Liver (tissue), 9 donors: ENCODE results near the gene GNAI2. TPM values are rescaled to one million over a fixed set of nuclear protein-coding genes. Genes with fewer than 3 reads are reported as not detected.
A peak's percentile ranks its signal among the peaks of the same experiment; 100 is the strongest.

Experiments used
- DNase-seq: peaks from one replicate; pipeline ENCODE4 v3.0.0-alpha.2; 2017; ENCODE audit warnings: low spot score
- H3K27ac ChIP-seq, 2 donors: one replicate each; pipeline ENCODE4 v1.7.0; 2013; ENCODE audit warnings: inconsistent platforms in 2 of 2, low read length in 2 of 2, control low read depth in 1 of 2, low read depth in 1 of 2, mild to moderate bottlenecking in 1 of 2
- H3K27me3 ChIP-seq, 4 donors: one replicate each; pipeline versions ENCODE4 v1.6.1 to v1.7.0; 2013; ENCODE audit warnings: low read length in 3 of 4, inconsistent platforms in 1 of 4, mild to moderate bottlenecking in 1 of 4, moderate library complexity in 1 of 4; ENCODE audit not compliant: control insufficient read depth in 4 of 4, insufficient read depth in 4 of 4
- H3K36me3 ChIP-seq, 4 donors: one replicate each; pipeline versions ENCODE4 v1.6.1 to v1.7.0; 2013; ENCODE audit warnings: low read length in 3 of 4, mild to moderate bottlenecking in 3 of 4, low read depth in 1 of 4, moderate library complexity in 1 of 4; ENCODE audit not compliant: control insufficient read depth in 4 of 4, insufficient read depth in 3 of 4
- H3K4me1 ChIP-seq, 4 donors: one replicate each; pipeline versions ENCODE4 v1.6.1 to v1.7.0; 2013; ENCODE audit warnings: low read length in 3 of 4, mild to moderate bottlenecking in 3 of 4, moderate library complexity in 1 of 4; ENCODE audit not compliant: control insufficient read depth in 4 of 4, insufficient read depth in 4 of 4
- H3K4me3 ChIP-seq, 3 donors: one replicate each; pipeline versions ENCODE4 v1.6.1 to v1.7.0; 2013; ENCODE audit warnings: low read length in 3 of 3, control low read depth in 1 of 3, low read depth in 1 of 3, mild to moderate bottlenecking in 1 of 3
- H3K9ac ChIP-seq, 2 donors: one replicate each; pipeline ENCODE4 v1.7.0; 2013; ENCODE audit warnings: low read length in 2 of 2, mild to moderate bottlenecking in 2 of 2, moderate library complexity in 2 of 2, control low read depth in 1 of 2, low read depth in 1 of 2
- H3K9me3 ChIP-seq, 4 donors: one replicate each; pipeline versions ENCODE4 v1.6.1 to v1.7.0; 2013; ENCODE audit warnings: low read length in 3 of 4; ENCODE audit not compliant: control insufficient read depth in 4 of 4
- GABPA ChIP-seq, 2 donors: IDR thresholded peaks in 1 of 2; conservative IDR thresholded peaks in 1 of 2; 2 replicates each; pipeline ENCODE4 v1.6.1; 2016; ENCODE audit warnings: antibody characterized with exemption in 2 of 2, mild to moderate bottlenecking in 1 of 2, moderate library complexity in 1 of 2
- HNF4A ChIP-seq, 2 donors: conservative IDR thresholded peaks; 2 replicates each; pipeline ENCODE4 v1.6.1; 2016; ENCODE audit warnings: antibody characterized with exemption in 2 of 2, mild to moderate bottlenecking in 2 of 2
- HNF4G ChIP-seq: IDR thresholded peaks from 2 replicates; pipeline ENCODE4 v1.6.1; 2016; ENCODE audit warnings: antibody characterized with exemption
- MAX ChIP-seq: IDR thresholded peaks from 2 replicates; pipeline ENCODE4 v1.6.1; 2016; ENCODE audit warnings: antibody characterized with exemption
- YY1 ChIP-seq: IDR thresholded peaks from 2 replicates; pipeline ENCODE4 v1.6.1; 2016; ENCODE audit warnings: antibody characterized with exemption, mild to moderate bottlenecking
- WGBS: extraction: QIAGEN DNeasy Blood & Tissue Kit; methylation state at CpG from one replicate; pipeline ENCODE4 v1.1.7; 2013; 5-methylcytosine and 5-hydroxymethylcytosine counted together
- polyA plus RNA-seq, 2 donors: library from polyadenylated mRNA; stranded (reverse) in 1 of 2; unstranded in 1 of 2; fragments of 200-250 nt in 1 of 2; fragments of >200 nt in 1 of 2; fragmentation: Nextera tagmentation in 1 of 2; extraction: Ambion mirVana in 1 of 2; gene quantifications; one replicate each; pipeline versions ENCODE4 v1.2.1 to v1.2.3, GENCODE V29; 2013 to 2015
- total RNA-seq, 2 donors: library from RNA; depleted of rRNA; stranded (reverse); fragments of >200 nt; gene quantifications; one replicate each; pipeline ENCODE4 v1.2.3, GENCODE V29; 2014
- TF ChIP-seq, protein P1 (sequence below): IDR thresholded peaks from 2 replicates; pipeline ENCODE4 v1.6.1; 2016; ENCODE audit warnings: antibody characterized with exemption
- TF ChIP-seq, protein P2 (sequence below): IDR thresholded peaks from 2 replicates; pipeline ENCODE4 v1.6.1; 2016; ENCODE audit warnings: antibody characterized with exemption
- TF ChIP-seq, protein P3 (sequence below): IDR thresholded peaks from 2 replicates; pipeline ENCODE4 v1.6.1; 2016; ENCODE audit warnings: antibody characterized with exemption, mild to moderate bottlenecking
- donor health status: healthy.
- donor health status: healthy.
- donor health status: healthy.
- donor health status: healthy.
- donor health status: healthy.

Gene GNAI2
- total and polyA plus RNA-seq, 4 donors: 58.3 to 86.3 (median 62.3) TPM

DNA sequence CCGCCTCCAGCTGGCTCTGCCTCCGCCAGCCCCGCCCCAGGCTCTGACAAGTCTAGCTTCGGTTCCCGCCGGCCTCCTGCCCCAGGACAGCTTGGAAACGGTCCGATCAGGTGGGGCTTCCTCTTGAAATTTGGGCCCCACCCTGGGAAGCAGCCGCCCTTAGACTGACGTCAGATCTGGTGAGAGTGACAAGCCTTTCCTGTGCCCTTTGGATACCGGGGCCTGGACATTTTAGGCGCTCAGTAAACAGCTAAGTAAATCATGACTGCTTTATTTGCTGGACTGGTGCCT, 63.6 kb downstream of the GNAI2 start (continued):
- TF ChIP-seq HNF4A (conservative IDR thresholded peaks at IDR 0.05) (peak; percentile 82 to 84), MAX (peak; percentile 89), GABPA (IDR thresholded peaks at IDR 0.05 in 1 of 2, conservative IDR thresholded peaks at IDR 0.05 in 1 of 2) (peak in 1 of 2 donors; percentile 82)
- TF ChIP-seq, protein P1, sequence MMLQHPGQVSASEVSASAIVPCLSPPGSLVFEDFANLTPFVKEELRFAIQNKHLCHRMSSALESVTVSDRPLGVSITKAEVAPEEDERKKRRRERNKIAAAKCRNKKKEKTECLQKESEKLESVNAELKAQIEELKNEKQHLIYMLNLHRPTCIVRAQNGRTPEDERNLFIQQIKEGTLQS: peak; percentile 5

DNA sequence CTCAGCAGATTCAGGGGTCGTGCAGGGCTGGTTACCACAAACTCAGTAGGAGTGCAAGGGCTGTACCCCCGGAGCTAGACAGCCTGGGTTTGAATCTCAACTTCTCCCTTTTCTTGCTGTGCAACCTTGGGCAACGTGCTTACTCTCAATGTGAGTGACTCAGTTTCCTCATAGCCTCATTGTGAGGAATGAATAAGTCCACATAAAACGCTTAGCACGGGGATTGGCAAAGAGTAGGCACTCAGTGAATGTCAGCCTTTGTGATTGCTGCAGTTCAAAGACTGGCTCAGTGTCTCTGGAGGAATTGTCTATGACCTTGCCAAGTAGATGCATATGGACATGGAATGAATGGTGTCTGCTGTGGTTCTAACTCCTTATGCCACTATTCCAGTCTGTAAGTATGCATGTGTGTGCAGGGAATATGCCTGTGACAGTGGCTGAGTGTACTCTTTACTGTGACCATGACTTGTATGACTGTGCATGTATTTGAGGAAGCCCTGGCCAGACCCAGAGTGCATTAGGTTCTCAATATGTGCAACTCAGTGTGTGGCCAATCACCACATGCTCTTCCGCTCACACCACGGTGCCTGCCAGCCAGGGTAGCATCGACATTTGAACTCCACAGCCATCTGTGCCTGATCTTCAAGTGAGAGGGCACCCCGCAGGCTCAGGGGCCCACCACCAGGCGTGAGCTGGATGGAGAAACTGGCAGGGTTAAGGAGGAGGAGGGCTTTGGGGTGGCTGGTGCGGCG, 64.1 kb downstream of the GNAI2 start:
- TF ChIP-seq, protein P2, sequence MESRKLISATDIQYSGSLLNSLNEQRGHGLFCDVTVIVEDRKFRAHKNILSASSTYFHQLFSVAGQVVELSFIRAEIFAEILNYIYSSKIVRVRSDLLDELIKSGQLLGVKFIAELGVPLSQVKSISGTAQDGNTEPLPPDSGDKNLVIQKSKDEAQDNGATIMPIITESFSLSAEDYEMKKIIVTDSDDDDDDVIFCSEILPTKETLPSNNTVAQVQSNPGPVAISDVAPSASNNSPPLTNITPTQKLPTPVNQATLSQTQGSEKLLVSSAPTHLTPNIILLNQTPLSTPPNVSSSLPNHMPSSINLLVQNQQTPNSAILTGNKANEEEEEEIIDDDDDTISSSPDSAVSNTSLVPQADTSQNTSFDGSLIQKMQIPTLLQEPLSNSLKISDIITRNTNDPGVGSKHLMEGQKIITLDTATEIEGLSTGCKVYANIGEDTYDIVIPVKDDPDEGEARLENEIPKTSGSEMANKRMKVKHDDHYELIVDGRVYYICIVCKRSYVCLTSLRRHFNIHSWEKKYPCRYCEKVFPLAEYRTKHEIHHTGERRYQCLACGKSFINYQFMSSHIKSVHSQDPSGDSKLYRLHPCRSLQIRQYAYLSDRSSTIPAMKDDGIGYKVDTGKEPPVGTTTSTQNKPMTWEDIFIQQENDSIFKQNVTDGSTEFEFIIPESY: peak; percentile 28
- TF ChIP-seq MAX: peak; percentile 53
- TF ChIP-seq GABPA (IDR thresholded peaks at IDR 0.05 in 1 of 2, conservative IDR thresholded peaks at IDR 0.05 in 1 of 2): no peak
- 40% methylated on average over 12 of the region's 12 CpGs for WGBS
- H3K27ac ChIP-seq: peak overlapping the region; percentile 84 to 95
- no peaks in the 10 kb centered on the region for H3K27me3 ChIP-seq
- peak overlapping the region in 2 of 3 donors; percentile 1 to 10 for H3K4me3 ChIP-seq
- H3K9ac ChIP-seq: peak overlapping the region; percentile 24 to 85
- no peaks in the 10 kb centered on the region for H3K9me3 ChIP-seq
- H3K4me1 ChIP-seq: peaks cover 12 to 49% (median 31%) of the 10 kb centered on the region in 4 donors
- H3K36me3 ChIP-seq: peaks cover 0 to 3% (median 0%) of the 10 kb centered on the region in 4 donors
- DNase-seq: peak; percentile 35

- 83% methylated on average over 6 of the region's 6 CpGs for WGBS
- Histone ChIP-seq H3K9ac (peak overlapping the region in 1 of 2 donors; percentile 7), H3K36me3 (peaks cover 0 to 3% (median 0%) of the 10 kb centered on the region in 4 donors), H3K9me3 (no peaks in the 10 kb centered on the region), H3K27ac (peak overlapping the region; percentile 84 to 95), H3K4me3 (peak overlapping the region in 1 of 3 donors; percentile 2), H3K4me1 (peaks cover 12 to 49% (median 31%) of the 10 kb centered on the region in 4 donors), H3K27me3 (no peaks in the 10 kb centered on the region)
- TF ChIP-seq HNF4G (no peak), YY1 (no peak), MAX (peak; percentile 2)
- TF ChIP-seq, protein P2: no peak
- TF ChIP-seq, protein P3, sequence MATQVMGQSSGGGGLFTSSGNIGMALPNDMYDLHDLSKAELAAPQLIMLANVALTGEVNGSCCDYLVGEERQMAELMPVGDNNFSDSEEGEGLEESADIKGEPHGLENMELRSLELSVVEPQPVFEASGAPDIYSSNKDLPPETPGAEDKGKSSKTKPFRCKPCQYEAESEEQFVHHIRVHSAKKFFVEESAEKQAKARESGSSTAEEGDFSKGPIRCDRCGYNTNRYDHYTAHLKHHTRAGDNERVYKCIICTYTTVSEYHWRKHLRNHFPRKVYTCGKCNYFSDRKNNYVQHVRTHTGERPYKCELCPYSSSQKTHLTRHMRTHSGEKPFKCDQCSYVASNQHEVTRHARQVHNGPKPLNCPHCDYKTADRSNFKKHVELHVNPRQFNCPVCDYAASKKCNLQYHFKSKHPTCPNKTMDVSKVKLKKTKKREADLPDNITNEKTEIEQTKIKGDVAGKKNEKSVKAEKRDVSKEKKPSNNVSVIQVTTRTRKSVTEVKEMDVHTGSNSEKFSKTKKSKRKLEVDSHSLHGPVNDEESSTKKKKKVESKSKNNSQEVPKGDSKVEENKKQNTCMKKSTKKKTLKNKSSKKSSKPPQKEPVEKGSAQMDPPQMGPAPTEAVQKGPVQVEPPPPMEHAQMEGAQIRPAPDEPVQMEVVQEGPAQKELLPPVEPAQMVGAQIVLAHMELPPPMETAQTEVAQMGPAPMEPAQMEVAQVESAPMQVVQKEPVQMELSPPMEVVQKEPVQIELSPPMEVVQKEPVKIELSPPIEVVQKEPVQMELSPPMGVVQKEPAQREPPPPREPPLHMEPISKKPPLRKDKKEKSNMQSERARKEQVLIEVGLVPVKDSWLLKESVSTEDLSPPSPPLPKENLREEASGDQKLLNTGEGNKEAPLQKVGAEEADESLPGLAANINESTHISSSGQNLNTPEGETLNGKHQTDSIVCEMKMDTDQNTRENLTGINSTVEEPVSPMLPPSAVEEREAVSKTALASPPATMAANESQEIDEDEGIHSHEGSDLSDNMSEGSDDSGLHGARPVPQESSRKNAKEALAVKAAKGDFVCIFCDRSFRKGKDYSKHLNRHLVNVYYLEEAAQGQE: no peak
- DNase-seq: peak; percentile 33
Observed at GRCh38 chr3:50300681-50301254, 64.8 kb downstream of the GNAI2 start.
